Measurements from ENCODE around the gene AGER. TPM values are rescaled to one million over a fixed set of nuclear protein-coding genes. Genes with fewer than 3 reads are reported as not detected.

The AGER gene
- total and polyA plus RNA-seq, 2 donors (not counting 1 experiment from before 2014, with no cell fraction given), result 0.50 to 0.78 TPM

DNA sequence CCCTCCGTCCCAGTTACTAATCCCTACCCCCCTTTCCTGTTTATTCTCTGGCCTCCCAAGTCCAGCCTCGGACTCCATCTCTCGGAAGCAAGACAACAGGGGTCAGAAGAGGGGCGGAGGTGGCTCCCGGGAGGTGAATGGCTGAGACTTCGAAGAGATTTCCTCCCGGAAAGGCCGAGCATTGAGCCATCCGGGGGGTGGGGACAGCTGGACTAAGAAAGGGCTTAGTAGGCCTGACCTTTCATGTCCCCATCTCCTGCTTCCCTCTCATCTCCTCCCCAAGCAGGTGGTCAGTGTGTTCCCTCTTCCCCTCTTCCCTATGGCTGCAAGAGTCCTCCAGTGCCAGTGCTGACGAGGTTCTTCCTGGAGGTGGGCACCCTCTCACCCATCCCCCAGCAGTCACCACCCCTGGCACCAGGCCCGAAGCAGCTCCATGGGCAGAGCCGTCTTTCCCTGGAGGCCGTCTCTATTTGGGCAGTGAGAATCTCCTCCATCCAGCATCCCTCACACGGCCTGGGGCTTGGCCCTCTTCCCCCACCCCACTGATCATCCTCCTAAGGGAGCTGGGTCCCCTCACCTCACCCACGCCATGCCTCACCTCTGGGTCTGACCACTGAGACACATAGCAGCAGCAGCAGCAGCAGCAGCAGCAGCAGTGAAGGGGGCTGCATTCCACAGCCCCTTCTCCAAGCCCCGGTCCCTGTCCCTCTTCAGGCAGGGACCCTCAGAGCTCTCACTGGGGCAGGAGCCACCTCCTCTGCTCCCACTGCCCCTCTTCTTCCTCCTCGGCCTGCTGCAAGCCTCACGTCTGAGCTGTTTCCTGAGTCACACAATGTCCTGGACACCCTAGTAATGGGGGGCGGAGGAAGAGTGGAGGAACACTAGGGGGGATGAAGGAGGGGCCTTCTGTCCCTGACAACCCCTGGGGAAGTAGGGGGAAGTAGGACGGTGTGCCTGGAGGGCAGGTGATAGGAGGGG lies 39.5 kb upstream of the AGER start, which contains the start of gene NOTCH4:
Gene NOTCH4 (minus strand): TSS at position 810 of the 978 bp plus-strand sequence. CDS start 139 bp downstream, at position 671.
- Histone ChIP-seq H2AFZ (ENCODE audit: low read length) (no peak within 1 kb of the TSS), H3K9me3 (ENCODE audit: control insufficient read depth, insufficient read depth, low read depth, low read length) (no peaks in the 10 kb centered on the region), H3K79me2 (ENCODE audit: control insufficient read depth, insufficient read depth, low read length) (no peaks in the 10 kb centered on the region), H3K4me2 (ENCODE audit: extremely low read depth, insufficient read depth, low read length) (no peak within 1 kb of the TSS), H3K9ac (ENCODE audit: insufficient read depth, low read length) (no peak within 1 kb of the TSS), H3K4me3 (replicated peaks in 1 of 4; ENCODE audit: control extremely low read depth in 1 of 4, insufficient read depth in 1 of 4, low read depth in 3 of 4, low read length in 4 of 4) (no peak within 1 kb of the TSS), H3K27me3 (ENCODE audit: control insufficient read depth, insufficient read depth, low read length) (peaks cover 3% of the 10 kb centered on the region), H4K20me1 (ENCODE audit: control insufficient read depth, extremely low read depth, insufficient read depth, low read length) (no peaks in the 10 kb centered on the region), H3K27ac (ENCODE audit: insufficient read depth, low read length) (no peak within 1 kb of the TSS), H3K4me1 (ENCODE audit: control insufficient read depth, extremely low read depth, insufficient read depth, low read length) (no peaks in the 10 kb centered on the region), H3K36me3 (ENCODE audit: control insufficient read depth, insufficient read depth, low read length) (no peaks in the 10 kb centered on the region)
- TF ChIP-seq CTCF (conservative IDR thresholded peaks at IDR 0.05 in 1 of 2, IDR thresholded peaks at IDR 0.05 in 1 of 2; ENCODE audit: low read depth in 1 of 2, low read length in 2 of 2) (no peak), EZH2 (IDR thresholded peaks at IDR 0.05; ENCODE audit: low read length, missing control alignments) (no peak)
- DNase-seq (ENCODE audit: low read depth in 2 of 2), result no peak

- no peak overlapping the region for H3K4me2 ChIP-seq (ENCODE audit: extremely low read depth, insufficient read depth, low read length)
- H3K9ac ChIP-seq (ENCODE audit: insufficient read depth, low read length), result no peak overlapping the region
- no peak for DNase-seq (ENCODE audit: low read depth in 2 of 2)
- no peaks in the 10 kb centered on the region for H3K9me3 ChIP-seq (ENCODE audit: control insufficient read depth, insufficient read depth, low read depth, low read length)
- H4K20me1 ChIP-seq (ENCODE audit: control insufficient read depth, extremely low read depth, insufficient read depth, low read length), result no peaks in the 10 kb centered on the region
- no peak overlapping the region for H2AFZ ChIP-seq (ENCODE audit: low read length)
- no peak overlapping the region for H3K27ac ChIP-seq (ENCODE audit: insufficient read depth, low read length)
- H3K4me3 ChIP-seq (replicated peaks in 1 of 4; ENCODE audit: control extremely low read depth in 1 of 4, insufficient read depth in 1 of 4, low read depth in 3 of 4, low read length in 4 of 4), result no peak overlapping the region
- H3K4me1 ChIP-seq (ENCODE audit: control insufficient read depth, extremely low read depth, insufficient read depth, low read length), result no peaks in the 10 kb centered on the region
- TF ChIP-seq EZH2 (IDR thresholded peaks at IDR 0.05; ENCODE audit: low read length, missing control alignments) (no peak), CTCF (conservative IDR thresholded peaks at IDR 0.05 in 1 of 2, IDR thresholded peaks at IDR 0.05 in 1 of 2; ENCODE audit: low read depth in 1 of 2, low read length in 2 of 2) (no peak)
- H3K79me2 ChIP-seq (ENCODE audit: control insufficient read depth, insufficient read depth, low read length), result no peaks in the 10 kb centered on the region
- no peaks in the 10 kb centered on the region for H3K36me3 ChIP-seq (ENCODE audit: control insufficient read depth, insufficient read depth, low read length)
- H3K27me3 ChIP-seq (ENCODE audit: control insufficient read depth, insufficient read depth, low read length), result peaks cover 3% of the 10 kb centered on the region
Measured at GRCh38 chr6:32222333-32223230, 38.5 kb upstream of the AGER start.

DNA sequence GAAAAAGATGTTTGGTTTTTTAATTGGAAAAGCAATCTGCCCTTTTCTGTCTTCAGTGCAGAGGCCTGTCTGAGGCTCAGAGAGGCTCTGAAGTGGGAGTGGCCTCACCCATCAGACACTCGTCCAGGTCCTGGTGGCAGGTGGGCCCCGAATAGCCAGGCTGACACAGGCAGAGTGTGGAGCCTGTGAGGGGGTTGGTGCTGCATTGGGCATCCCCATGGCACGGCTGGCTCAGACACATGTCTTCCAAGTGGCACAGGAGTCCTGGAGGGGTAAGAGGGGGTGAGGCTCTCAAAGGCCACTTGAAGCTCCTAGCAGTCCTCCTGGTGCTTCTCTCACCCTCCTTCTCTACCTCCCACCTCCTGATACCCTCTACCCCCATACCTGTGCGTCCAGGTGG lies 36.0 kb upstream of the AGER start:
- no peaks in the 10 kb centered on the region for H3K27me3 ChIP-seq (ENCODE audit: control insufficient read depth, insufficient read depth, low read length)

More for the DNA sequence above, 36.0 kb upstream of the AGER start:
- no peak for DNase-seq (ENCODE audit: low read depth in 2 of 2)
- no peaks in the 10 kb centered on the region for H3K36me3 ChIP-seq (ENCODE audit: control insufficient read depth, insufficient read depth, low read length)
- H3K27ac ChIP-seq (ENCODE audit: insufficient read depth, low read length), result no peak overlapping the region
- H3K79me2 ChIP-seq (ENCODE audit: control insufficient read depth, insufficient read depth, low read length), result no peaks in the 10 kb centered on the region
- no peaks in the 10 kb centered on the region for H3K9me3 ChIP-seq (ENCODE audit: control insufficient read depth, insufficient read depth, low read depth, low read length)
- TF ChIP-seq CTCF (conservative IDR thresholded peaks at IDR 0.05 in 1 of 2, IDR thresholded peaks at IDR 0.05 in 1 of 2; ENCODE audit: low read depth in 1 of 2, low read length in 2 of 2) (no peak), EZH2 (IDR thresholded peaks at IDR 0.05; ENCODE audit: low read length, missing control alignments) (no peak)
- H2AFZ ChIP-seq (ENCODE audit: low read length), result no peak overlapping the region
- H3K4me3 ChIP-seq (replicated peaks in 1 of 4; ENCODE audit: control extremely low read depth in 1 of 4, insufficient read depth in 1 of 4, low read depth in 3 of 4, low read length in 4 of 4), result no peak overlapping the region
- H4K20me1 ChIP-seq (ENCODE audit: control insufficient read depth, extremely low read depth, insufficient read depth, low read length), result no peaks in the 10 kb centered on the region
- no peak overlapping the region for H3K4me2 ChIP-seq (ENCODE audit: extremely low read depth, insufficient read depth, low read length)
- H3K4me1 ChIP-seq (ENCODE audit: control insufficient read depth, extremely low read depth, insufficient read depth, low read length), result no peaks in the 10 kb centered on the region
- H3K9ac ChIP-seq (ENCODE audit: insufficient read depth, low read length), result no peak overlapping the region
